ENCODE data around the gene CARS2. TPM values are rescaled to one million over a fixed set of nuclear protein-coding genes. Genes with fewer than 3 reads are reported as not detected.

CARS2 gene
- total and polyA plus RNA-seq, 2 of the 8 experiments (the other 6 are each of a cell fraction or from before 2014, with no cell fraction given): 47.7 to 55.9 TPM

- TF ChIP-seq EZH2 (IDR thresholded peaks at IDR 0.05; ENCODE audit: low read depth, low read length, severe bottlenecking) (no peak), PHF8 (conservative IDR thresholded peaks at IDR 0.05; ENCODE audit: low read depth, low read length) (peak; percentile 63; the same call in 1 of the 2 replicates), JUND (IDR thresholded peaks at IDR 0.05; ENCODE audit: low read length) (no peak), ATF2 (IDR thresholded peaks at IDR 0.05; ENCODE audit: low read length) (no peak), SIRT6 (IDR thresholded peaks at IDR 0.05; ENCODE audit: low read length) (no peak), MAX (IDR thresholded peaks at IDR 0.05) (peak; percentile 68), SP1 (IDR thresholded peaks at IDR 0.05; ENCODE audit: low read depth, low read length) (peak; percentile 81), SAP30 (IDR thresholded peaks at IDR 0.05; ENCODE audit: insufficient read depth, insufficient replicate concordance, low read length) (no peak), YY1 (IDR thresholded peaks at IDR 0.05; ENCODE audit: low read depth, low read length) (peak; percentile 75), SP2 (IDR thresholded peaks at IDR 0.05; ENCODE audit: low read length) (peak; percentile 31; the same call in 1 of the 2 replicates), POU5F1 (IDR thresholded peaks at IDR 0.05; ENCODE audit: low read depth, low read length) (no peak), KDM5A (IDR thresholded peaks at IDR 0.05; ENCODE audit: low read length) (no peak), CTBP2 (IDR thresholded peaks at IDR 0.05; ENCODE audit: borderline replicate concordance, insufficient read depth, insufficient read length, low read length) (no peak), RXRA (IDR thresholded peaks at IDR 0.05; ENCODE audit: insufficient read depth, low read depth, low read length) (no peak), TAF7 (optimal IDR thresholded peaks at IDR 0.05; ENCODE audit: borderline replicate concordance, low read depth, low read length) (no peak), GABPA (IDR thresholded peaks at IDR 0.05; ENCODE audit: borderline replicate concordance, insufficient read depth, low read length) (peak; percentile 92), BCL11A (IDR thresholded peaks at IDR 0.05; ENCODE audit: low read depth in 2 of 2, low read length in 2 of 2) (no peak), RNF2 (IDR thresholded peaks at IDR 0.05; ENCODE audit: borderline replicate concordance, low read depth, low read length, missing control alignments, poor library complexity, severe bottlenecking) (no peak), TAF1 (IDR thresholded peaks at IDR 0.05; ENCODE audit: low read depth, low read length) (peak; percentile 44; the same call in 1 of the 2 replicates), RFX5 (IDR thresholded peaks at IDR 0.05; ENCODE audit: borderline replicate concordance, low read depth, low read length) (no peak), CREB1 (IDR thresholded peaks at IDR 0.05) (peak; percentile 35; the same call in 1 of the 2 replicates), TCF12 (IDR thresholded peaks at IDR 0.05; ENCODE audit: low read depth, low read length) (no peak)
These were observed 90.4 kb downstream of the CARS2 start, which contains the start of gene NAXD (continued) for GRCh38 chr13:110615322-110616102.

All from H1 (cell line).